GM19438 (cell line): Measurements from ENCODE around the gene UNC80.
"Not testable (repeated sequence)": the region's sequence is repeated elsewhere in the genome, so short reads cannot be mapped to it uniquely, and the experiment has no call there.

Experiments
- ATAC-seq: cut with Tn5 transposase; IDR thresholded peaks from one replicate; pipeline ENCODE4 v1.9.1; 2021; ENCODE audit warnings: low read depth; ENCODE audit not compliant: unreplicated experiment

The UNC80 gene

GRCh38 chr2:209771474-209772289 is at the start of gene UNC80:
UNC80 (plus strand) TSS chr2:209771832; CDS start chr2:209772073, 241 bp downstream.
- ATAC-seq: no peak

GRCh38 chr2:209726311-209726710 is 45.3 kb upstream of the UNC80 start:
- no peak for ATAC-seq

GRCh38 chr2:209727077-209727476 is 44.6 kb upstream of the UNC80 start:
- no peak for ATAC-seq

GRCh38 chr2:209734805-209735204 is 36.8 kb upstream of the UNC80 start:
- no peak for ATAC-seq

GRCh38 chr2:209741953-209742352 is 29.7 kb upstream of the UNC80 start:
- no peak for ATAC-seq

GRCh38 chr2:209753020-209753419 is 18.6 kb upstream of the UNC80 start:
- ATAC-seq: no peak

- no peak for ATAC-seq
Observed at GRCh38 chr2:209757163-209757562, 14.5 kb upstream of the UNC80 start.

GRCh38 chr2:209761566-209761965 is 10.1 kb upstream of the UNC80 start:
- no peak for ATAC-seq

GRCh38 chr2:209762563-209762962 is 9.1 kb upstream of the UNC80 start:
- ATAC-seq: no peak

- no peak for ATAC-seq
Observed at GRCh38 chr2:209763106-209763505, 8.5 kb upstream of the UNC80 start.

GRCh38 chr2:209766613-209767012 is 5.0 kb upstream of the UNC80 start:
- no peak for ATAC-seq

GRCh38 chr2:209767316-209767715 is 4.3 kb upstream of the UNC80 start:
- no peak for ATAC-seq

- no peak for ATAC-seq
Observed at GRCh38 chr2:209768557-209768956, 3.1 kb upstream of the UNC80 start.

GRCh38 chr2:209772290-209772685 is 656 bp downstream of the UNC80 start:
- no peak for ATAC-seq

- ATAC-seq: no peak
Observed at GRCh38 chr2:209773377-209773776, 1.7 kb downstream of the UNC80 start.

GRCh38 chr2:209787416-209787815 is 15.8 kb downstream of the UNC80 start:
- ATAC-seq: no peak

GRCh38 chr2:209788925-209789324 is 17.3 kb downstream of the UNC80 start:
- no peak for ATAC-seq

GRCh38 chr2:209790066-209790728 is 18.6 kb downstream of the UNC80 start:
- ATAC-seq: no peak

GRCh38 chr2:209791151-209791550 is 19.5 kb downstream of the UNC80 start:
- no peak for ATAC-seq

- not testable (repeated sequence) for ATAC-seq
Observed at GRCh38 chr2:209795425-209795824, 23.8 kb downstream of the UNC80 start.

- no peak for ATAC-seq
Observed at GRCh38 chr2:209805351-209805750, 33.7 kb downstream of the UNC80 start.

- ATAC-seq: no peak
Observed at GRCh38 chr2:209806318-209806717, 34.7 kb downstream of the UNC80 start.
